Activated CD8-positive, alpha-beta T cell treated with anti-CD3 and anti-CD28 coated beads for 36 hours (primary cell): ENCODE results near the gene IL32. TPM values are rescaled to one million over a fixed set of nuclear protein-coding genes. Genes with fewer than 3 reads are reported as not detected.
A peak's percentile ranks its signal among the peaks of the same experiment; 100 is the strongest.
"Not testable (repeated sequence)": the region's sequence is repeated elsewhere in the genome, so short reads cannot be mapped to it uniquely, and the experiment has no call there.

Experiments
- ATAC-seq: fragments of 200-7000 bp; cut with Tn5 transposase; one replicate; pipeline ENCODE4 v1.10.0; 2021; ENCODE audit warnings: mild to moderate bottlenecking, moderate library complexity
- CTCF ChIA-PET: fragments of 350-600 bp; sonication (Branson Sonifier 250); formaldehyde crosslinking; loops from one replicate; lab custom pipeline; 2021; ENCODE audit warnings: antibody characterized with exemption; lab: Charles Lee
- POLR2A ChIA-PET: fragments of 350-600 bp; sonication (Branson Sonifier 250); formaldehyde crosslinking; loops from one replicate; lab custom pipeline; 2021; ENCODE audit warnings: antibody characterized with exemption; lab: Charles Lee
- DNase-seq: peaks from one replicate; pipeline ENCODE4 v3.0.0-alpha.2; 2020
- H3K27ac Mint-ChIP-seq: one replicate; pipeline ENCODE4 v1.8.0; 2021; ENCODE audit warnings: mild to moderate bottlenecking, mixed read lengths
- H3K27me3 Mint-ChIP-seq: one replicate; pipeline ENCODE4 v1.8.0; 2021; ENCODE audit warnings: mixed read lengths
- H3K36me3 Mint-ChIP-seq: one replicate; pipeline ENCODE4 v1.8.0; 2021; ENCODE audit warnings: low read depth, mixed read lengths
- H3K4me1 Mint-ChIP-seq: one replicate; pipeline ENCODE4 v1.8.0; 2021; ENCODE audit warnings: low read depth, mixed read lengths
- H3K4me3 Mint-ChIP-seq: one replicate; pipeline ENCODE4 v1.8.0; 2021; ENCODE audit warnings: mild to moderate bottlenecking, moderate library complexity, mixed read lengths
- H3K9me3 Mint-ChIP-seq: one replicate; pipeline ENCODE4 v1.8.0; 2021; ENCODE audit warnings: mixed read lengths
- CTCF ChIP-seq: fragments of 200-600 bp; IDR thresholded peaks from one replicate; pipeline ENCODE4 v1.8.0; 2022; ENCODE audit warnings: antibody characterized with exemption, mild to moderate bottlenecking
- intact Hi-C: fragments of 100-400 bp; cut with micrococcal nuclease; formaldehyde crosslinking; loops from one replicate; pipeline ENCODE4 v1.10.0; 2022
- total RNA-seq, 2 experiments: library from RNA; stranded (reverse); gene quantifications; one replicate each; pipeline ENCODE4 v1.2.3, GENCODE V29; 2021

The IL32 gene
- total RNA-seq, 2 experiments from 2014 or later, result 971 to 974 TPM

- Mint-ChIP-seq H3K4me1 (peaks cover 48% of the 10 kb centered on the region), H3K27me3 (no peaks in the 10 kb centered on the region)
Measured at GRCh38 chr16:3054965-3055733, 10.3 kb upstream of the IL32 start.

GRCh38 chr16:3055734-3056115 lies 9.7 kb upstream of the IL32 start:
- ChIA-PET CTCF (interaction anchor here (1.2 to 14.0 kb wide), 3 partner anchors 26 to 73 kb away, joined by 4 to 288 read pairs (median 64); no protein-coding TSS in a partner anchor), POLR2A (interaction anchor here (0.8 to 1.5 kb wide), 3 partner anchors 8 to 73 kb away, joined by 3 to 7 read pairs (median 3); no protein-coding TSS in a partner anchor)
- ATAC-seq, H3K27me3 Mint-ChIP-seq, H3K4me3 Mint-ChIP-seq, DNase-seq, intact Hi-C loops, H3K9me3 Mint-ChIP-seq: not testable (repeated sequence)
- H3K36me3 Mint-ChIP-seq, result peaks cover 27% of the 10 kb centered on the region
- peaks cover 54% of the 10 kb centered on the region for H3K4me1 Mint-ChIP-seq
- peak overlapping the region; percentile 82 for H3K27ac Mint-ChIP-seq

More at GRCh38 chr16:3054965-3055733, 10.3 kb upstream of the IL32 start:
- H3K4me3 Mint-ChIP-seq, result peak overlapping the region; percentile 26
- peak; percentile 11 for ATAC-seq
- peak; percentile 53 for DNase-seq
- peak overlapping the region; percentile 82 for H3K27ac Mint-ChIP-seq
- POLR2A ChIA-PET, result interaction anchor here (0.9 kb wide), 1 partner anchor 74 kb away, joined by 3 read pairs; no protein-coding TSS in a partner anchor
- no peaks in the 10 kb centered on the region for H3K9me3 Mint-ChIP-seq
- H3K36me3 Mint-ChIP-seq, result peaks cover 27% of the 10 kb centered on the region
- intact Hi-C loops, result no loop called here
- CTCF ChIA-PET, result interaction anchor here (6.3 to 14.0 kb wide), 2 partner anchors 25 to 73 kb away, joined by 64 to 288 read pairs; no protein-coding TSS in a partner anchor
- TF ChIP-seq CTCF, result no peak

- no peaks in the 10 kb centered on the region for H3K27me3 Mint-ChIP-seq
- CTCF ChIA-PET, result interaction anchor here (1.2 to 14.0 kb wide), 4 partner anchors 27 to 113 kb away, joined by 4 to 288 read pairs (median 39); no protein-coding TSS in a partner anchor
- H3K4me3 Mint-ChIP-seq, result peak overlapping the region; percentile 61
- no peaks in the 10 kb centered on the region for H3K9me3 Mint-ChIP-seq
- POLR2A ChIA-PET, result interaction anchor here (0.8 to 1.5 kb wide), 3 partner anchors 9 to 36 kb away, joined by 3 to 7 read pairs (median 3); partner anchors contain the start of genes HCFC1R1 and THOC6
- TF ChIP-seq CTCF, result no peak
- H3K36me3 Mint-ChIP-seq, result peaks cover 27% of the 10 kb centered on the region
- ATAC-seq (no peak), DNase-seq (no peak)
- H3K27ac Mint-ChIP-seq, result peak overlapping the region; percentile 63
- intact Hi-C loops, result no loop called here
- H3K4me1 Mint-ChIP-seq, result peaks cover 51% of the 10 kb centered on the region
Measured at GRCh38 chr16:3056336-3057180, 8.9 kb upstream of the IL32 start.

GRCh38 chr16:3057181-3058138 lies 8.0 kb upstream of the IL32 start:
- Mint-ChIP-seq H3K4me3 (peak overlapping the region; percentile 61), H3K27me3 (no peaks in the 10 kb centered on the region), H3K27ac (peak overlapping the region; percentile 68), H3K9me3 (no peaks in the 10 kb centered on the region), H3K4me1 (peaks cover 53% of the 10 kb centered on the region), H3K36me3 (peaks cover 25% of the 10 kb centered on the region)
- intact Hi-C loops, result no loop called here
- CTCF ChIA-PET, result interaction anchor here (1.1 to 14.0 kb wide), 16 partner anchors 8 to 142 kb away, joined by 3 to 288 read pairs (median 14); partner anchors contain the start of genes ZNF213 and ZSCAN10
- ATAC-seq, result no peak
- no peak for TF ChIP-seq CTCF
- POLR2A ChIA-PET, result interaction anchor here (1.1 to 3.5 kb wide), 4 partner anchors 9 to 34 kb away, joined by 3 to 27 read pairs (median 6); partner anchors contain the start of genes HCFC1R1 and THOC6
- peak; percentile 35 for DNase-seq
